GM21786 (cell line): ENCODE measurements around the gene C6orf163.

Experiments
- ATAC-seq: cut with Tn5 transposase; IDR thresholded peaks from one replicate; pipeline ENCODE4 v1.9.1; 2021; ENCODE audit not compliant: unreplicated experiment

C6orf163 gene

DNA sequence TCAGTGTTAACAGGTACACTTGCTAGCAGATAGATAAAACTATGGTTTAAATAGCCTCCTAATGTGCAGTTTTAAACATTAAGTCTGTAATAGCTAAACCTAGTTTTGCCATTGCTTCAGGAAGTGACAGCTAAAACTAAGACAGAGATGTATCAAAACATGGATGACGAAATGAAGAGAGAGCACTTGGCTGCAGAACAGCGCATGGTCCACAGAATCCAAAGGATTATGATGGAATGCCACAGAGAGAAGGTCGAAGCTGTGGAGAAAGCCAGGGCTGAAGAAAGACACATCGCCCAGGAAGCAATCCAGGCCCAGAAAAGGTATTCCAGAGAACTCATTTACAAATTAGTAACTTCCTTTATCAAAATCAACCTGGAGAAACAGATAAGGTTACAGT is 11.6 kb downstream of the C6orf163 start:
- no peak for ATAC-seq

DNA sequence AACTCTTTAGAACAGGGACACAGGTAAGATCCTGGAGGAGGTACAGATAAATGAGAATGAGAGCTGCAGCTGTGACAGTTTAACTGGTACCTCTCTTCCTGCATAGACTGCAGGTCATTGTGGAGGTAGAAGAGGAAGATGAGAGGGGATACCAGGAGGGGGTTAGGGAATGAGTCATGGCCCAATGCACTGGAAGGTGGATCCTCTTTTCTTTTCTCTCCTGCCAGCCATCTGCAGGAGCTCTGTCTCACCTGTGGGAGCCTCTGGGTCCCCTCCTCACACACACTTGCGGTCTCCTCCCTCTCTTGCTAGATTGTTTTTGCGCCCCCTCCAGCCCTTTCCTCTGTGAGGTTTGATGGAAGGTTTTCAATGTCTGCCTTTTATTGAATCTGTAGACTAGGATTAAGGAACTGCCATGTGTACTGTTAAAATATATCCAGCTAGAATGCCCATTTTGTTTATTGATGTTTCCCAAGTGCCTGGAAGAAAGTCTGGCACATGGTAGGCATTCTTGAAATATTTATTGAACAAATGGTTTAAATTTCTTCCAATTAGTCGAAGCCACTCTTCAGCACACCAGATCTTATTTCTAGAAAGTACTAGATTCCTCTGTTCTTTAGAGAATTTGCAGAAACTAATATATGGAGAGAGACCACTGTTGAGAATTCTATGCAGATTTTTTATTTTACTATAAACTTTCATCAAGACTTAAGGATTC is 13.0 kb downstream of the C6orf163 start:
- ATAC-seq, result no peak

DNA sequence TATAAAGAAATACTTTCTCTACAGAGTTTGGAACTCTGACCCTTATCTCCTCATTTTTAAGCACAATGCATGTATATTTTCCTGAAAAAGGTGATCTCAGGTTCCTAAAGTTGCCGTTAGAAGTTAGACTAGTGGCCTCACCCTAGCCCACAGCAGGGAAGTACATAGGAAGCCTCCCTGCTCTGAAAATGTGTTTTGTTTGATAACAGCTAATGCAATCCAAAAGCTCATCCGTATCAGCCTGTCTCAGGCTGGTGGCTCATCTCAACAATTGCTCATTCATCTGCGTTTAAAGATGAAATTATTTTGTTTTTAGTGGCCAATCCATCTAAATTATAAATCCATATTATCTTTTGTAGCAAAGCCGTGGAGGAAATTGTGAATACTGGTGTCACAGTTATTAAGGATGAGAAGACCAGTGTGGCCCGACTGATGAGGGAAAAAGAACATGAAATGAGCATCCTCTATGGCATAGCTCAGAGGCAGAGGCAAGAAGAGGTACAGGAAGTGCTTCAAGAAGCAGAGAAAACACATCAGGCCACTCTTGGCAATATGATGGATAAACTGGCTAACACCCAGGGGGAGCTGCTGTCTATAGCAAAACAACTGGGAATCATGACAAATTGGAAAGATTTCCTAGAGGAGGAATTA is 20.1 kb downstream of the C6orf163 start:
- no peak for ATAC-seq

DNA sequence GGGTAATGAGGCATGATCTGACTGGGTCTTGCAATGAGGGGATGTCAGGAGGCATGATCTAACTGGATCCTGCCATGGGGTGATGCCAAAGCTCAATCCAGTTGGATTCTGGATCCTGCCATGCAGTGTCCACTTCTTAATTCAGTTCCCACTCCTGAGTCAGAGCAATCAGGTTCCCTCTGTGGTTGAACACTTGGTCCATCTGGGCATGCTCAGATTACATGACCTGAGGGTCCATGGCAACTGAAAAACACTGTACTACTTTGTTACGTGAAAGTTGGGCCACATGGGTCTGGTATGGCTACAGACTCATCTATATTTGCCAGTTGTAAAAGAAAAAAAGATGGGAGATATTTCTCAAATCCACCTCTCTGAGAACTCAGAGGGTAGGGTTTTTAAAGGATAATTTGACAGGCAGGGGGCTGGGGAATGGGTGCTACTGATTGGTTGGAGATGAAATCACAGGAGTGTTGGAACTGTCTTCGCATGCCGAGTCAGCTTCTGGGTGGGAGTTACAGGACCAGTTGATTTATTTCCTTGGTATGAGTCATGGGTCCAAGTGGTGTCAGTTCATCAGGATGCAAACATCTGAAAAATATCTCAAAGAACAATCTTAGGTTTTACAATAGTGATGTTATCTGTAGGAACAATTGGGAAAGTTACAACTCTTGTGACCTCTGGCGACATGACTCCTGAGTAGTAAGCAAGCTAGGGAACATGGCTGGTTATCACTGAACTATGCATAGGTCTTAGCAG is 21.6 kb downstream of the C6orf163 start:
- no peak for ATAC-seq

DNA sequence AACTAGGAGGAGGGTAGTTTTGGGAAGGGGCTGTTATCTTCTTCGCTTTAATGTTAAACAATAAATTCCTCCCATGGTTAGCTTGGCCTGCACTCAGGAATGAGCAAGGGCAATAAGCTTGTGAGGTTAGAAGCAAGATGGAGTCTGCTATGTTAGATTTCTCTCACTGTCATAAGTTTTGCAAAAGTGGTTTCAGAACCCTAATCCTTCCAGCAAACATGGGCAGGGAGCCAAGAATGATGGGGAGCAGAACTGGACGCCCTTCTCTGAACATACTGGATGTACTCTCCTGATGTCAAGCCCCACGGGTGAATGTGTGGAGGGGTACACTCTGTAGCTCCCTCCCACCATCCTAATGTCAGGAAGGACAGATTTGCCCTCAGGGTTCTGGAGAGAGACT is 22.3 kb downstream of the C6orf163 start:
- no peak for ATAC-seq

DNA sequence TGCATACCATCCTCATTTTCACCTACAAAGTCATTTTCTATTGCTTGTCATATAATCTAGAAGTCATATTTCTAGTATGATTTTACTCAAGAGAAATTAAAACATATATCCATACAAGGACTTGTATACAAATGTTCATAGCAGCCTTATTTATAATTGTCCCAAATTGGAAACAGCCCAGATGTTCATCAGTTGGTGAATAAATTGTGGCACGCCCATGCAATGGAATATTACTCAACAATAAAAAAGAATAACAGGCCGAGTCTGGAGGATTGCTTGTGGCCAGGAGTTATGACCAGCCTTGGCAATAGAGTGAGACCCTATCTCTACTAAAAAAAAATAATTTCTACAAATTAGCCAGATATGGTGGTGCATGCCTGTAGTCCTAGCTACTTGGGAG is 28.8 kb downstream of the C6orf163 start:
- no peak for ATAC-seq

DNA sequence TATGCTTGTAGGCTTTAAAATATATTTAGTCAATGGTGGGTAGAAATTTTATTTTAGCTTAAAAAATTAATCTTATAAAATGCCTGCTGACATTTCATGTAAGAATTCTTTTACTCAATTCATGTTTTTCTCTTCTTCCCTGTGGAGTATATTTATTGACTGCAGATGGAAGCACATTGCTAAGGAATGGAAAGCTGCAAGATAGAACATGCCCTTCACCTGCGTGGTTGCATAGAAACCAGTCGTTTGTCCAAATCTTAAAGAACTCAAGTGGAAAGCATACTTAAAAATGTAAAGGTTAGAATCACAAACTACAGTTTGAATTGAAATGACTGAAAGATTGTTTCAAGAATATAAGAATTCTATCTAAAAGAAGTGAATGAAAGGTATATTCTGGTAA is 30.7 kb downstream of the C6orf163 start:
- ATAC-seq, result no peak

DNA sequence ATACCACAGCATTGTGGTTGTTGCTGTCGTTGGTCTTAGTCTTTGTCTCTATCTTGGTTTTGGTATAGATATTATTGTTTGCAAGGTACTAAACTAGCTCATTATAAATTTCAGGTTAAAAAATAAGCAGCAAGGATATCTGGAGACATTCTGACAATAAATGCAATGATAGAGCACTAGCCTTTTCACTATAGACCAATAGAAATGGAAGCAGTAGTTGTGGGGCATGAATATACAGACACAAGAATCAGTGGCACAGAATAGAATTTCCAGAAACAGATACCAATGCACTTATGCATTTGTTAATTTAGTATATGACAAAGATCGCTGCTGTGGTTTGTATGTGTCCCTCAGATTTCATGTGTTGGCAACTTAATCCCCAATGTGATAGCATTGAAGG is 32.0 kb downstream of the C6orf163 start:
- ATAC-seq, result no peak

DNA sequence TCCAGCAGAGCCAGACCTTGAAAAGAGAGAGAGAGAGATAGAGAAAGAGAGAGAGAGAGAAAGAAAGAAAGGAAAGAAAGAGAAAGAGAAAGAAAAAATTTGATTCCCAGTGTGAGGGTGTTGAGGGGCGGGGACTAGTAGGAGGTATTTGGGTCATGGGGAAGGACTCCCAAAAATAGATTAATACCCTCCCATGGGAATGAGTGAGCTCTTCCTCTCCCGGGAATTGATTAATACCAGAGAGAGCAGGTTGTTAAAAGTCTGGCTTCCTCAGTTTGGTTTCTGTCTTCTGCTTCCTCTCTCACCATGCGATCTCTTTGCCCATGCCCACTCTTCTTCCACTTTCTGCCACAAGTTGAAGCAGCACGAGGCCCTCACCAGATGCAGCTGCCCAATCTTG is 34.3 kb downstream of the C6orf163 start:
- no peak for ATAC-seq

DNA sequence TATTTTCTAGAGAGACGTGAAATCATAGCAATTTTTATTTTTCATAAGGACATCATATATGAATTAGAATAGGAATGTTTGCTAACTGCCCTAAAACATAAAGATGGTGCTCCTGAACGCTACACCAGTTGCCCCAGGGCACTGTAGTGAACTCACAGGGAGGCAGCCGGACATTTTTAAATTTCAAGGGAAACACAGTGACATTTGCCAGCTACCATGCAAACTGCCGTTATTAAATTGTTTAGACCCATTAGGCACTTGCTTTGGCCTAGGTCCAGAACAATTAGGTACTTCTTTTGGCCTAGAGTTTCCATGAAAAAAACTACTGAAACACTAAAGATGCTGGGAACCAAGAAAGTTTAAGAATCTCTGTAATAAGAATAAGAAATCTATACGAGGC is 38.2 kb downstream of the C6orf163 start:
- ATAC-seq, result no peak

DNA sequence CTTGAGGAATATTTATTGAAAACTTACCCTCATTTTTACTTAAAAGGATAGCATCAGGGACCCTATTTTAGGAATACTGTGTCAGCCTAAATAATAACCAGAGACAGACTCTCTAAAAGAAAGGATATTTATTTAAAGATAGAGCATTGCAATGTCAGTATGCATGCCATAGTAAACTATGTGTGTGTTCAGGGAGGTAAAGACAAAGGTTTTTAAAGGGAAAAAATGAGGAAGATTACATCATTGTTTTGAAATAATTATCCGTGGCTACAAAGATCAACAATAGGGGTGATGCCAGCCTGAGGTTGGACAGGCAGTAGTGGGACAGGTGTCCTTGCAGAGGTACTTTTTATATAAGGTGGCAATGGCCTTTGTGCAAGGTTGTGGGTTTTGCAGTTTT is 39.4 kb downstream of the C6orf163 start:
- no peak for ATAC-seq

DNA sequence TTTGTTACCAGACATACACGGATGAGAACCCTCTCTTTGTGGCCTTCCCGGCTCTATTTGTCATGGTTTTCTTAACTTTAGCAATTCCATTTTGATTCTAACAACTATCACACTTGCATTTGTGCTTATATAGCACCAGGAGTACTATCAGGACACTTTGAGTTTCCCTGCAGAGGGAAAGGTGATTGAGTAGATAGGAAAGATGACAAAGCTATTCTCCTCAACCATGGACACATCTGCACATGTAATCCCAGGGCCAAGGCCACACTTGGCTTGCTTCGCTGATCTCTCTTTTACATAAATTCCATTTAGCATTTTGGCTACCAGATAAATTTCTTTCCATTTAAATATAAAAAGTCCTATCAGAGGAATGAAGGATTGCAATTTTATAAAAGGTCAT is 39.8 kb downstream of the C6orf163 start:
- ATAC-seq, result no peak

DNA sequence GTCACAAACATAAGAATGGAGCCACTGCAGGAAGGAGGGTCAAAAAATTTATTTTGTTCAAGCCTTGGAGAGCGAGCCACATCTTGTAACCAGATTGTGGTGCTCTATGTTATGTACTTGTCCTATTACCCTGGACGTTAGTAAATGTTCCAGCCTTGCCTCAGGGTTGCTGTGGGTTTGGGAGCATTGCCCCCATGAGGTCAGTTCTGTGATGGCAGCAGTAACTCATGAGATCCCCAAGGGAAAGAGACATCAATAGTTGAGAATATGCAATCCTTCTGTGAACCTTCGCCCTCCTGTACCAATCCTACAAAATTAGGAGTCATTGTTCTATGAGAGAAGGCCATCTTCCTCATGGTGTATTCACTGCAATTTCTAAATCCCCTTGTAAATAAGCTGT is 46.7 kb downstream of the C6orf163 start:
- ATAC-seq, result no peak

DNA sequence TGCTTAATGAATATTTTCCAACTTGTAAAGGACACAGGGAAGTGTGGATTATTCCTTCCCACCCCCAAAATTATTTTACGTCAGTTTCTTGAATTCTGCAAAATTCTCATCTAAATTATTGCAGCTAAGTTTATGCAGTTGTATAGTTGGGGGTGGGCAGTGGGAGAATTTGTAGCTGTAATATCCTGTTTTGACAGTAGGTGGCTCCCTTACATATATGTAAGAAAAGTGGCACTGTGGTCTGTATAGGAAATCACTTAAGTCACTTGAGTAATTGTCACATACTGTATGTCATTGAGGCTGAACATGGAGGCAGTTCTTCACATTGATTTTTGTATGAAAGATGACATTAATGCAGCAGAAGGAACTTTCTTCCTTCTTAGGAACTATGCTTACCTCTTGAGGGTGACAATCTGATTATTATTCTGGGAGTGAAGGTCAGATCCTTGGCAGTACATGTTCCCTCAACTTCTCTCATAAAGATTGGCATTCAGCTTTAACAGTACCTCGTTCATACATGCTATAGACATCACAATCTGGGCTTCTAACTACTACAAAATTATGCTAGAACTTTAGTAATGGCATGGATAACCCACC is 48.5 kb downstream of the C6orf163 start:
- ATAC-seq, result peak; percentile 63

DNA sequence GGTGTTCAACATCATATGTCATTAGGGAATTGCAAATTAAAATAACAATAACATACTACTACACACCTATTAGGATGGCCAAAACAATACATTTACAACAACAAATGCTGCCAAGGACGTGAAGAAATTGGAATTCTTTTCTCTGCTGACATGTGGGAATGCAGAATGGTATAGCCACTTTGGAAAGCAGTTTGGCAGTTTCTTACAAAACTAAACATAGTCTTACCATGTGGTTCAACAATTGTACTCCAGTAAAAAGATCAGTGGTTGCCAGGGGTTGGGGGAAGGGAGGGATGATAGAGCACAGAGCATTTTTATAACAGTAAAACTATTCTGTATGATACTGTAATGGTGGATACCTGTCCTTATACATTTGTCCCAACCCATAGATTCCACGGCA is 50.8 kb downstream of the C6orf163 start:
- ATAC-seq, result no peak

DNA sequence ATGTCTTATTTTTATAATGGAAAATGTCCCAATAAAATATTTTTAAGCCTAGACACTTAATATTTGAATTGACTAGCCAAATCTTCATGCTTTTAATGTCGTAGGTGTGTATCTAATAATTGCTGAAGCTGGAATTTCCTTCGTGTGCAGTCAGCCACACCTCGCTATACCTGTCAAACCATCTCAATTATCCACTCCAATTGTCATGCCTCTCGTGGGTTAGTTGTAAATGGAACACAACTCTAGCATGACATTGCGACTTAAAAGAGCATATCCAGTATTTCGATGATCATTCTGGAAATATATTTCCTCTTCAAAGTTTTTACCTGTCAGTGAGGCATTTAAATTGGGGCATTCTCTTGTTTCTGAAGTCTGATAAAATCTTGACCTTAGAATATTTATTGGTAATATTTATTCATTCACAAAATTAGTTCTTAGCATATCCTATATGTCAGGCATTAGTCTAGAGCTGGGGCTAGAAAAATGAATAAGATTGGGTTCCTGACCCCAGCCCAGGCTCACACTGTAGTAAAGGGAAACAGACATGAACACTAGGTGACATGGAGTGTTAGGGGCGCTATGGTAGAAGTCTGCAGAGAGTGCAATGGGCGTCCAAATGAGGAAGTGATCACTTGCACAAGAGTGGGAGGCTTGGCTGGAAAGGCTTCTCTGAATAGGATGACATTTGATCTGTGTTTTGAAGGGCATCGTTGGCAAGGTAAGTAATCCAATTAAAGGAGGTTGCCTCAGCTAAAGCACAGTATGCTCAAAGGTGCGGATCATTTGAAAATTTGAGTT is 52.2 kb downstream of the C6orf163 start:
- peak; percentile 73 for ATAC-seq

DNA sequence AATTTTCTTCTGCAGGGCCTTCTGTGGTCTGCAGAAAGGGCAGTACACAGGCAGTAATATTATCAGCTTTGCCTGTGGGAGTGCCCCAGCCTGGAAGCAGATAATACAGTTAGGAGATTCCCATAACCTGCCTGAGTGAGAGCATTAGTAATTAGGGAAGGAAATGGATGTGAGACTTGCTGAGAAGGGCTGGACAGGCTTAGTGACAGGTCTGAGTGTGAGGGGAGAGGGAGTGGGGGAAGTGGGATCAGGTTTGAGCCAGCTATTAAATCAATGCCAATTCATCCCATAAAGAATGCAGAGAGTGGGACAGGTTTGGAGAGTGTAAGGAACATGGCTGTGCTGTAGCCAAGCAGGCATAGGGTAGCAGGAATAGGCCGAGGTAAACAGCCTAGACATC is 53.0 kb downstream of the C6orf163 start:
- no peak for ATAC-seq

DNA sequence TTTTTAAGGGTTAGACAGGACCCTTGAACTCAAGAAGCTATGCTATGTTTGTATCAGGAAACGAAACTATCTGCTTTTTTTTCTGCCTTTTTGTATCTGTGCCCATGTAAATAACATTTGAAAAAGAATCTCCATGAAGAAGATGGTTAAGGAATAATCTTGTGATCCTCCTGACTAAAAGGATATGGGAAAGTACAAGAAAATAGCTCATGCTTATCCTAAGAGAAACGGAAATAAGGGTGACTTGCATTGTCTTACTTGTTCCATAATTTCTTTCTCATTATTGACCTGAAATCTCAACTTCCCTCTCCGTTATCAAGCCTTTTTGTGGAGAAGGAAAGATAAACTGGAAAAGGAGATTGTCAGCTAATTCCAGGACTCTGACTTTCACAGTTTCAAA is 57.2 kb downstream of the C6orf163 start:
- ATAC-seq, result no peak

DNA sequence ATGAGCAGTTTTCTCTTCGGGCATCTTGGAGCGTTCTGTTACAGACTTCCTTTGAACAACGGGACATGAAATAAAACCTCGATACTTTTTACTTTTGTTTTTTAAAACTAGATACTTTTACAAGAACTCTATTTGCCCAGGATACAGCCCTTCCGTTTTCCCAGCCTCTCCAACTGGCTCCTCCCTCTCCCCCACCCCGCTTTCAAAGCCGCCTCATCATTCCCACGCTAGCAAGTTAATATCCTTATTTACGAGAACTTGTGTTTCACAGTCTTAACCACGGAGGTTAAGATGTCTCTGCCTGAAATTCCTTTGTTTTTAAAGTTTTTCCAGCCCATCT is 62.9 kb downstream of the C6orf163 start:
- peak; percentile 6 for ATAC-seq

DNA sequence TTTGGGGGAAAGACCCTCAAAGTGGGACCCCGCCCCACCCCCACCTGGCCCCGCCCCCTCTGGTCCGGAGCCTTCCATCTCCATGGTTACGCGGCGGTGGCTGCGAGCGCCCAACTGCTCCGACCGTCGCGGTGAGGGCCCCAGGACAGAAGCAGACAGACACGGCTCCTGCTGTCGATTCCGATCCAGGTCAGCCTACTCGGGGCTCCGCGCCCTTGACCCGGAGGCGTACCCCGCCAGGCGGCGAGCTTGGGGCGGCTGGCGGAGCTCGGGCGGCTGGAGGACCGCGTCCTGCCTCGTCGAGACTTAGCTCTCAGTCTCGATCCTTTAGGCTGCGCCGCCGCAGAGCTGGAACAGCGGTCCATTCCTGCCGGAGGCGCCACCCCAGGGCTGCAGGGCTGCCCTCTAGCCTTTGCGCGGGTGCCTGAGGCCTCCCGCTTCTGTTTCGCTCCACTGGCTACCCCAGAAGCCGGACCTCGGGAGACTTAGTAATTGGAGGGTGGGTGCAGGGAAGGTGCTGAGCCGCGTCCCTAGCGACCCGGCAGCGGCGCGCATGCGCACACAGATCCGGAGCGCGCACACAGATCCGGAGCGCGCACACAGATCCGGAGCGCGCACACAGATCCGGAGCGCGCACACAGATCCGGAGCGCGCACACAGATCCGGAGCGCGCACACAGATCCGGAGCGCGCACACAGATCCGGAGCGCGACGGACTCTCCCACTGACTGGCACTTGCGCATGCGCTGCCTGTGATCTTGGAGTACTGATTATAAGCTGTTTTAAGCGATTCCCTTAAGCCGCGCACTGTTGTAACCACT is 63.5 kb downstream of the C6orf163 start, which contains the start of gene CFAP206:
TSS of gene CFAP206 (plus strand) at position 72 of the 820 bp plus-strand sequence. CDS start 1,868 bp downstream, outside the sequence.
- peak; percentile 79 for ATAC-seq
